ENCODE results near the gene RNF151.
"Not testable (repeated sequence)": the region's sequence is repeated elsewhere in the genome, so short reads cannot be mapped to it uniquely, and the experiment has no call there.

The RNF151 gene

DNA sequence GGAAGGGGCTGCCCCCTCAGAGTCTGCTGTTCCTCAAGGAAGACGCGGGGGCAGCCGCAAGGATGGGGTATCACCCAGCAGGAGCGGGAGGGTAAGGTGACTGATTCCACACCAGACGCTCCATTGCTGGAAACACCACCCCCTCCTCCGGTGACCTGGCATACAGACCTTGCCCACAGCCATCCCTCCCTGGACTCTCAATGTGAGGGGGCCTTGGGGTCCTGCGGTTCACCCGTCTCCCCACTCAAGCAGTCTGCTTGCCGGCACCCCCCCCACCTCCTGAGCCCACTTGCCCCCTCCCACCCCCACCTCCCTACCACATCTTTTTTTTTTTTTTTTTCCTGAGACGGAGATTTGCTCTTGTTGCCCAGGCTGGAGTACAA lies 36.3 kb upstream of the RNF151 start:
- no peaks in the 10 kb centered on the region for H3K9me3 Mint-ChIP-seq
- ATAC-seq (no peak), DNase-seq (no peak)
- no peak overlapping the region for H3K27ac Mint-ChIP-seq
- H3K36me3 Mint-ChIP-seq (ENCODE audit: low read depth): no peaks in the 10 kb centered on the region
- no peak overlapping the region for H3K4me3 Mint-ChIP-seq
- H3K27me3 Mint-ChIP-seq: peaks cover 8% of the 10 kb centered on the region
- peaks cover 5% of the 10 kb centered on the region for H3K4me1 Mint-ChIP-seq

DNA sequence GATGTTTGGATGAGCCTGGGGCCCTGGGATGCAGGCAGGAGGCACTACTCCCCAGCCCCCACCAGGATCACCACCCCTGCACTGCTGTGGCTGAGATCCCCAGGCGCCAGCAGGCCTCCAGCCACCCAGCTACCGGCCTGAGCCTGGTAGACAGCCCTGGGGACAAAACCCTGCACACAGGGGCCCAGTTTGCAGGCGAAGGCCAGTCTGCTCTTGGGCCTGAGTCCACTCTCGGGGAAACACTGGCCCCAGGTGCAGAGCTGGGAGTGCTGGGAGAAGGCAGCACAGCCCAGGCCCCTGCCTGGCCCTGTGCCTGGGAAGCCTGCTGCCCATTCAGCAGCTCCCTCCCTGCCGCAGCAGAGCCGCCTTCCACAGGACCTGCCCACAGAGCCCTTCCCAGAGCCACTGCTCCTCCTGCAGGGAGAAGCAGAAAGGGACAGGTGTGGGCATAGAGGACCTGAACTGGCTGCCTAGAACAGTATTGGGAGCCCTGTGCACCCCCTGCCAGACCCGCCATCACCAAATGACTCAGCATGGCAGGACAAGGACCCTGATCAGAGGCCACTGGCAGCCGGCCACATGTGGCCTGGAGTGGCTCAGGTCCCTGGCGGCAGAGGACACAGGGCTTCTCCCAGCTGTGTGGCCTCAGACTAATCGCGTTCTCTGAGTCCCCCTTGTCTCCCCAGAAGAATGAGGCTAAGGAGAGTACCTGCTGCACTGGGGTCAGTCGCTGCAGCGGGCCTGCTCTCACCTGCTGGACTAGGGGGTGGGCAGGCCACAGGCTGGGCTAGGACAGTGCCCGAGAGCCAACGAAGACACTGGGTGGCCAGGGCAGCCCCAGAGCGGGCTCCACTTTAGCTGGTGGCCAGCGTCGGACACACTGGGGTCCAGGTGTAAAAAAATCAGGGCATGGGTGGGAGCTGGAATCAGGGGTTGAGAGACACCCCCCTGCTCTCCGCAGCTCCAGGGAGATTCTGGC lies 34.3 kb upstream of the RNF151 start:
- H3K27ac Mint-ChIP-seq: no peak overlapping the region
- ATAC-seq: no peak
- no peaks in the 10 kb centered on the region for H3K36me3 Mint-ChIP-seq (ENCODE audit: low read depth)
- no peak overlapping the region for H3K4me3 Mint-ChIP-seq
- DNase-seq: no peak
- H3K4me1 Mint-ChIP-seq: peaks cover 5% of the 10 kb centered on the region
- H3K9me3 Mint-ChIP-seq: no peaks in the 10 kb centered on the region
- H3K27me3 Mint-ChIP-seq: peaks cover 8% of the 10 kb centered on the region

- H3K27ac Mint-ChIP-seq: no peak overlapping the region
- peaks cover 8% of the 10 kb centered on the region for H3K27me3 Mint-ChIP-seq
- no peak for DNase-seq
- H3K36me3 Mint-ChIP-seq (ENCODE audit: low read depth): peaks cover 3% of the 10 kb centered on the region
- H3K4me3 Mint-ChIP-seq: no peak overlapping the region
- ATAC-seq: no peak
- H3K4me1 Mint-ChIP-seq: peaks cover 3% of the 10 kb centered on the region
- no peaks in the 10 kb centered on the region for H3K9me3 Mint-ChIP-seq
These were observed 33.5 kb upstream of the RNF151 start for GRCh38 chr16:1933097-1933661.

DNA sequence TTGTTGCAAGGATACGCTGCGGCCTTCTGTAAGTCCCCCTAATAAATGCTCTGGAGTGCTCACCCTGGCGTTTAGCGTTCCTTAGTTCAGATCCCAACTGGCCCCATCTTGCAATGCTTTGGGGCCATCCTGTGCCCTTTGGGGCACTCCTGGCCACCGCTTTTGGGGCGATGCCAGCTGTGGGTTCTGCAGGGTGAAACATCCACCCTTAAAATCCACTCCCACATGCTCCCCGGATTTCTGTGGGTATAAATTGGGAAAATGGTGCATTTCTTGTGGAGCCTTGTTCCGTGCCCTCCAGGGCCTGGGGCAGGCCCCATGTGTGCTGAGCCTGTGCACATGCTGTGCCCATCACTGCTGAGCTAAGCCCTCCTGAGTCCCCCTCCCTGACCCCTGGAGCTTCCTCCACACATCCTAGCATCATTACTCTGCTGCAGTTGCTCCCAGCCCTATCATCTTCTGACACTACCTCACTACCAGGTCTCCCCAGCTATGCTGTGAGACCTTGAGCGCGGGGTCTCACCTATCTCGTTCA lies 29.6 kb upstream of the RNF151 start:
- Mint-ChIP-seq H3K36me3 (ENCODE audit: low read depth) (peaks cover 4% of the 10 kb centered on the region), H3K4me3 (no peak overlapping the region), H3K4me1 (peaks cover 8% of the 10 kb centered on the region), H3K9me3 (no peaks in the 10 kb centered on the region), H3K27me3 (no peaks in the 10 kb centered on the region), H3K27ac (no peak overlapping the region)
- DNase-seq: no peak
- ATAC-seq: no peak

DNA sequence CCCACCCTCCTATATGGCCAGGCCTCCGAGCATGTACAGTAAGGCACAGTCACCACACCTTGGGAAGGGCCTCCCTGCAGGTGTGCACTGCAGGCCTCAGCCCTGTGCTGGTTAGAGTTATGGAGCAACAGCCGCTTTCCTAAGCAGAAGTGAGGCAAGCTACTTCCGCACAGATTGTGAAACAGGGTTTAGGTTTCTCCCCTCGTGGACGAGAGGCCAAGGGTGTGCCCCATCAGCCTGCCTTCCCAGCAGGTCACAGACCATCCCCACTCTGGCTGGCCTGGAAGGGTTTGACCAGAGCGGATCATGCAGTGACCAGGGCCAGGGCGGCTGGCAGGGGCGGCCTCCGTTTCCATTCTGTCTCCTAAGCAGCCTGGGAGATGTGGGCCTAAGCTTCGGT lies 28.3 kb upstream of the RNF151 start:
- Mint-ChIP-seq H3K36me3 (ENCODE audit: low read depth) (peaks cover 4% of the 10 kb centered on the region), H3K27ac (no peak overlapping the region), H3K27me3 (no peaks in the 10 kb centered on the region), H3K9me3 (no peaks in the 10 kb centered on the region), H3K4me1 (peaks cover 14% of the 10 kb centered on the region), H3K4me3 (no peak overlapping the region)
- no peak for ATAC-seq
- no peak for DNase-seq

- H3K27ac Mint-ChIP-seq: no peak overlapping the region
- DNase-seq: no peak
- H3K27me3 Mint-ChIP-seq: no peaks in the 10 kb centered on the region
- no peak for ATAC-seq
- peaks cover 20% of the 10 kb centered on the region for H3K4me1 Mint-ChIP-seq
- no peak overlapping the region for H3K4me3 Mint-ChIP-seq
- H3K9me3 Mint-ChIP-seq: no peaks in the 10 kb centered on the region
- H3K36me3 Mint-ChIP-seq (ENCODE audit: low read depth): peaks cover 4% of the 10 kb centered on the region
These were observed 27.7 kb upstream of the RNF151 start for GRCh38 chr16:1938910-1939309.

- H3K27ac Mint-ChIP-seq; H3K4me3 Mint-ChIP-seq; ATAC-seq; H3K9me3 Mint-ChIP-seq; DNase-seq; H3K36me3 Mint-ChIP-seq (ENCODE audit: low read depth); H3K27me3 Mint-ChIP-seq: not testable (repeated sequence)
- H3K4me1 Mint-ChIP-seq: peaks cover 26% of the 10 kb centered on the region
These were observed 26.8 kb upstream of the RNF151 start for GRCh38 chr16:1939833-1940232.

DNA sequence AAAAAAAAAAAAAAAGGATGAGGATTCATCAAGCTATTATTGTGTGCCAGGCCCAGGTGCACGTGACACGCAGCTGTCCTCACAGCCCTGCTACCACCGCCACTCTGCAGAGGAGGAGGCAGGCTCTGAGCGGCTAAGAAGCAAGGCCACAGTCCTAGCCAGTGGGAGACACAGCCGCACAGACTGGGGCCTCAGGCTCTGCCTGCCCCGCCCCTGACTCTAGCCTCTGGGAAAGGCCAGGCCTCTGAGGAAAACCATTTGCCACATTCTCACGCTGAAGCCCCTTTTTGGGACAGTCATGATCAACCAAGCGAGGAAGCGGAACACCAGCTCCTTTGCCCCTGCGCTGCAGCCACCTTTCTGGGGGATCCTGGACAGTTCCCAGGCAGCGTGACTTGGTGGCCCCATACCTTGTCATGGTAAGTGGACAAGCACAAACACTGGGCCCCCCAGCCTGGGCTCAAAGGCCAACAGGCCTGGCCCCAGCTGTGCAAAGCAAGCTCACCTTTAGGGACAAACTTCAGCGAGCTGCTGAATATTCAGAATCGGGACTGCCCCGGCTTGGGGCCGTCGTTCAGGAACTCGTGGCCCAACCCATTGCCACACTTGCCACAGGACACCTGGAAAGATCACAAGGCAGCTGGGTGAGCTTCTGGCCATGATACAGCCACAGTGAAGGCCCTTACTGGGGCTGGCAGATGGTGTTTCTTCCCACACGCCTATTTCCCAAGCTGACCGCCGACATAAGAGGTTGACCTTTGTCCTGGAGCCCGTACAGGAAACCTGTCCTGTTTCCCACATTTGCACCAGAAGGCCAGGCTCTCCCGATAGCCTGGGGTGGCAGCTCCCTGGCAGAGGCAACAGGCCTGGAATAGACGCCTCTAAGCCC lies 26.1 kb upstream of the RNF151 start:
- no peaks in the 10 kb centered on the region for H3K9me3 Mint-ChIP-seq
- no peak overlapping the region for H3K4me3 Mint-ChIP-seq
- ATAC-seq (no peak), DNase-seq (no peak)
- peaks cover 4% of the 10 kb centered on the region for H3K36me3 Mint-ChIP-seq (ENCODE audit: low read depth)
- H3K27ac Mint-ChIP-seq: no peak overlapping the region
- H3K4me1 Mint-ChIP-seq: peaks cover 26% of the 10 kb centered on the region
- H3K27me3 Mint-ChIP-seq: no peaks in the 10 kb centered on the region

DNA sequence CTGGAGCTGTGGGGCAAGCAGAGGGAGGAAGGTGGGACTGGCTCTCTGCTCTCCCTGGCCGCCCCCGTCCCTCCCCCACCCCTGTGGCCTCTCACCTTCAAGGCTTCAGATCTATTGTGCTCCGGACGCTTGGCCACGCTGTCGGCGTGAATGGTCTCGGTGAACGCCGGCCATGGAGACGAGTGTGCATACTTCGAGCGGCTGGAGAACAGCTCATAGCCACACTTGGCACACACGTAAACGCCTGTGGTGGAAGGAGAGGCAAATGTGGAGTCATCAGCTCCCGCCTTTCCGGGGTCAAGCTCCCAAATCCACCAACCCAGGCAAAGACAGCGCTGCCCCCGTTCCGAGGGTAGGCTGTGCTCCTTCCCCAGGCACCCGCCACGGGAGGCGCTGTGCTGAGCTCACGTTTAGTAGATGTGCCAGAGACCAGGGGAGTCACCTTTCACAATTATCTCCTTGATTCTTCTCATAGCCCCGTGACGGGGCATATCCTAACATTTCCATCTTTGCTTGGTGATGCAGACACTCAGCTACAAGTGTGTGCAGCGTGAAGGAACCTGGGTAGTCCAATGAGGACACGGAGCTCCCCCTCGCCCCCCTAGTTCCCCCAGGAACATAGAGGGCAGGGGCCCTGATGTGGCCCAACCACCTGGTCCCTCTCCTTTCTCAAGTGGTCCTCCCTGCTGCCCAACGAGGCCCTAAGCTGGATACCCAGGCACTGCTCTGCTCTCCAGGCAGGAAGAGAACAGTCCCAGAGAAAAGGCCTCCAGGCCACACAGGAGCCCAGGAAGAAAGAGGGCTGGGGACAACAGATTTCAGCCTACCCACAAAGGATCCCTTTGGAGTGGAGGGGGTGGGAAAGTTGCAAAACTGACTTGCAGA lies 25.3 kb upstream of the RNF151 start:
- no peak for ATAC-seq
- Mint-ChIP-seq H3K4me3 (peak overlapping the region; percentile 87), H3K27me3 (no peaks in the 10 kb centered on the region), H3K9me3 (no peaks in the 10 kb centered on the region), H3K36me3 (ENCODE audit: low read depth) (peaks cover 4% of the 10 kb centered on the region), H3K27ac (no peak overlapping the region), H3K4me1 (peaks cover 26% of the 10 kb centered on the region)
- no peak for DNase-seq

- DNase-seq (no peak), ATAC-seq (no peak)
- Mint-ChIP-seq H3K4me1 (peaks cover 26% of the 10 kb centered on the region), H3K36me3 (ENCODE audit: low read depth) (peaks cover 4% of the 10 kb centered on the region), H3K4me3 (peak overlapping the region; percentile 87), H3K27ac (no peak overlapping the region), H3K27me3 (no peaks in the 10 kb centered on the region), H3K9me3 (no peaks in the 10 kb centered on the region)
These were observed 24.4 kb upstream of the RNF151 start for GRCh38 chr16:1942047-1942809.

GRCh38 chr16:1942810-1943726 lies 23.6 kb upstream of the RNF151 start, which contains the start of gene MSRB1:
MSRB1 (minus strand) TSS chr16:1943199; CDS start chr16:1943156, 43 bp downstream.
- H3K27ac Mint-ChIP-seq: peak within 1 kb of the TSS; percentile 85
- no peaks in the 10 kb centered on the region for H3K9me3 Mint-ChIP-seq
- H3K27me3 Mint-ChIP-seq: no peaks in the 10 kb centered on the region
- peak within 1 kb of the TSS; percentile 87 for H3K4me3 Mint-ChIP-seq
- ATAC-seq (peak; percentile 93), DNase-seq (peak; percentile 100)
- peaks cover 26% of the 10 kb centered on the region for H3K4me1 Mint-ChIP-seq
- H3K36me3 Mint-ChIP-seq (ENCODE audit: low read depth): peaks cover 2% of the 10 kb centered on the region

GRCh38 chr16:1944612-1945199 lies 21.9 kb upstream of the RNF151 start:
- H3K4me3 Mint-ChIP-seq: peak overlapping the region; percentile 87
- no peak for ATAC-seq

More at GRCh38 chr16:1944612-1945199, 21.9 kb upstream of the RNF151 start:
- no peaks in the 10 kb centered on the region for H3K27me3 Mint-ChIP-seq
- DNase-seq: no peak
- H3K4me1 Mint-ChIP-seq: peaks cover 26% of the 10 kb centered on the region
- peak overlapping the region; percentile 85 for H3K27ac Mint-ChIP-seq
- H3K36me3 Mint-ChIP-seq (ENCODE audit: low read depth): no peaks in the 10 kb centered on the region
- H3K9me3 Mint-ChIP-seq: no peaks in the 10 kb centered on the region

All from activated naive CD8-positive, alpha-beta T cell treated with anti-CD3 and anti-CD28 coated beads, Interleukin-2, amount 50 U/mL, for 24 hours (primary cell).